KMS-11 (cell line): ENCODE results near the gene THBS1.

ENCODE experiments used
- H2AFZ ChIP-seq: fragments of 200-600 bp; sonication (generic); 2 replicates; pipeline ENCODE4 v1.6.1; 2016; ENCODE audit warnings: antibody characterized with exemption, mixed run types, low read depth
- H3K27ac ChIP-seq: fragments of 200-600 bp; sonication (generic); 2 replicates; pipeline ENCODE4 v1.6.1; 2016; ENCODE audit warnings: mild to moderate bottlenecking, mixed run types
- H3K27me3 ChIP-seq: fragments of 200-600 bp; sonication (generic); 2 replicates; pipeline ENCODE4 v1.6.1; 2017; ENCODE audit warnings: mild to moderate bottlenecking, low read depth, mixed run types, moderate library complexity; ENCODE audit not compliant: insufficient read depth
- H3K36me3 ChIP-seq: fragments of 200-600 bp; sonication (generic); 2 replicates; pipeline ENCODE4 v1.6.1; 2017; ENCODE audit warnings: mild to moderate bottlenecking, mixed run types; ENCODE audit not compliant: insufficient read depth
- H3K4me1 ChIP-seq: fragments of 200-600 bp; sonication (generic); 2 replicates; pipeline ENCODE4 v1.6.1; 2016; ENCODE audit warnings: mild to moderate bottlenecking, low read depth, mixed run types; ENCODE audit not compliant: poor library complexity, severe bottlenecking
- H3K4me2 ChIP-seq: fragments of 200-600 bp; sonication (generic); 2 replicates; pipeline ENCODE4 v1.7.0; 2016; ENCODE audit warnings: mild to moderate bottlenecking, mixed run types
- H3K4me3 ChIP-seq: fragments of 200-600 bp; sonication (generic); IDR thresholded peaks from 2 replicates; pipeline ENCODE4 v1.6.1; 2017; ENCODE audit warnings: low read depth, low read length, mixed read lengths; ENCODE audit not compliant: insufficient read depth
- H3K79me2 ChIP-seq: fragments of 200-600 bp; sonication (generic); 2 replicates; pipeline ENCODE4 v1.6.1; 2016; ENCODE audit warnings: low read depth, mixed run types; ENCODE audit not compliant: insufficient read depth
- H3K9ac ChIP-seq: fragments of 200-600 bp; sonication (generic); 2 replicates; pipeline ENCODE4 v1.6.1; 2016; ENCODE audit warnings: mild to moderate bottlenecking, mixed run types
- H4K20me1 ChIP-seq: fragments of 200-600 bp; sonication (generic); 2 replicates; pipeline ENCODE4 v1.6.1; 2016; ENCODE audit warnings: mild to moderate bottlenecking, mixed run types; ENCODE audit not compliant: insufficient read depth
- CTCF ChIP-seq: fragments of 200-600 bp; sonication (generic); conservative IDR thresholded peaks from 2 replicates; pipeline ENCODE4 v1.6.1; 2017; ENCODE audit warnings: low read depth, mild to moderate bottlenecking, antibody characterized with exemption, low read length, moderate library complexity, mixed read lengths

THBS1 gene

GRCh38 chr15:39573844-39574243 lies 7.0 kb upstream of the THBS1 start:
- H2AFZ ChIP-seq: no peak overlapping the region
- H3K4me2 ChIP-seq: no peak overlapping the region
- H3K4me3 ChIP-seq: no peak overlapping the region
- no peak overlapping the region for H3K27ac ChIP-seq
- H3K4me1 ChIP-seq: no peaks in the 10 kb centered on the region
- no peak for TF ChIP-seq CTCF
- H3K79me2 ChIP-seq: no peaks in the 10 kb centered on the region
- H4K20me1 ChIP-seq: no peaks in the 10 kb centered on the region
- no peaks in the 10 kb centered on the region for H3K27me3 ChIP-seq
- H3K9ac ChIP-seq: no peak overlapping the region
- no peaks in the 10 kb centered on the region for H3K36me3 ChIP-seq

GRCh38 chr15:39574427-39574826 lies 6.5 kb upstream of the THBS1 start:
- no peak overlapping the region for H3K4me2 ChIP-seq
- H3K27me3 ChIP-seq: no peaks in the 10 kb centered on the region

GRCh38 chr15:39575180-39575579 lies 5.7 kb upstream of the THBS1 start:
- Histone ChIP-seq H3K27me3 (no peaks in the 10 kb centered on the region; the same call in 1 of the 2 replicates), H3K4me2 (no peak overlapping the region), H3K4me1 (no peaks in the 10 kb centered on the region), H2AFZ (no peak overlapping the region), H4K20me1 (no peaks in the 10 kb centered on the region), H3K79me2 (no peaks in the 10 kb centered on the region), H3K36me3 (no peaks in the 10 kb centered on the region), H3K4me3 (no peak overlapping the region), H3K9ac (no peak overlapping the region), H3K27ac (no peak overlapping the region)
- TF ChIP-seq CTCF: no peak

More at GRCh38 chr15:39574427-39574826, 6.5 kb upstream of the THBS1 start:
- H3K79me2 ChIP-seq: no peaks in the 10 kb centered on the region
- no peaks in the 10 kb centered on the region for H3K4me1 ChIP-seq
- no peaks in the 10 kb centered on the region for H4K20me1 ChIP-seq
- TF ChIP-seq CTCF: no peak
- H3K27ac ChIP-seq: no peak overlapping the region
- H3K4me3 ChIP-seq: no peak overlapping the region
- no peaks in the 10 kb centered on the region for H3K36me3 ChIP-seq
- H3K9ac ChIP-seq: no peak overlapping the region
- no peak overlapping the region for H2AFZ ChIP-seq

- no peaks in the 10 kb centered on the region for H4K20me1 ChIP-seq
- H3K9ac ChIP-seq: no peak overlapping the region
Observed at GRCh38 chr15:39578851-39579486, 1.9 kb upstream of the THBS1 start.

More at GRCh38 chr15:39578851-39579486, 1.9 kb upstream of the THBS1 start:
- Histone ChIP-seq H3K27me3 (peaks cover 11% of the 10 kb centered on the region), H3K36me3 (no peaks in the 10 kb centered on the region), H3K4me1 (no peaks in the 10 kb centered on the region), H2AFZ (no peak overlapping the region), H3K4me3 (no peak overlapping the region), H3K79me2 (no peaks in the 10 kb centered on the region), H3K4me2 (no peak overlapping the region), H3K27ac (no peak overlapping the region)
- TF ChIP-seq CTCF: no peak
